ENCODE results near the gene ADRA2B. TPM values are rescaled to one million over a fixed set of nuclear protein-coding genes. Genes with fewer than 3 reads are reported as not detected.
"Not testable (repeated sequence)": the region's sequence is repeated elsewhere in the genome, so short reads cannot be mapped to it uniquely, and the experiment has no call there.

ADRA2B gene
- total RNA-seq, 1 donor from 2014 or later: 5.0 TPM

DNA sequence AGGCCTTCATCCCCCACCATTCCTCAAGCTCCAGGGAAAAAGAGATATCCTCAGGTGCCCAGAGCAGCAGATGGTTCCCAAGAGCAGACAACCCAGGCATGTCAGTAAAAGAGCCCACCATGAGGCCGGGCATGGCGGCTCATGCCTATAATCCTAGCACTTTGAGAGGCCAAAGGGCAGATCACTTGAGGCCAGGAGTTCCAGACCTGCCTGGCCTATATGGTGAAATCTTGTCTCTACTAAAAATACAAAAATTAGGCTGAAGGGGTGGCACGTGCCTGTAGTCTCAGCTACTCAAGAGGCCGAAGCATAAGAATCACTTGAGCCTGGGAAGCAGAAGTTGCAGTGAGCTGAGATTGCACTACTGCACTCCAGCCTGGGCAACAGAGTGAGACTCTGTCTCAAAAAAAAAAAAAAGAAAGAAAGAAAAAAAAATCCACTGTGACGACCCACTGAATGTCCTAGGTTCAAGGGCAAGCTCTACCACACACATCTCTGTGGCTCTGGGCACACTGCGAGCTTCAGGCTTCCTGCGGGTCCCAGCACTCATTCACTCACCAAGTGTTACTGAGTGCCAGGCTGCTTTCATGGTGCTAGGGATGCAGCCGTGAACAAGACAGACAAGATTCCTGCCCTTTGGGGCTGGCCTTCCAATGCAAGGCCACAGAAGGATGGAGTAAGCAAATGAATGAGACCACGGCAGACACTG lies 35.4 kb upstream of the ADRA2B start:
- peak; percentile 13 for DNase-seq
- intact Hi-C loops (cut with micrococcal nuclease): no loop called here
- ATAC-seq: no peak

DNA sequence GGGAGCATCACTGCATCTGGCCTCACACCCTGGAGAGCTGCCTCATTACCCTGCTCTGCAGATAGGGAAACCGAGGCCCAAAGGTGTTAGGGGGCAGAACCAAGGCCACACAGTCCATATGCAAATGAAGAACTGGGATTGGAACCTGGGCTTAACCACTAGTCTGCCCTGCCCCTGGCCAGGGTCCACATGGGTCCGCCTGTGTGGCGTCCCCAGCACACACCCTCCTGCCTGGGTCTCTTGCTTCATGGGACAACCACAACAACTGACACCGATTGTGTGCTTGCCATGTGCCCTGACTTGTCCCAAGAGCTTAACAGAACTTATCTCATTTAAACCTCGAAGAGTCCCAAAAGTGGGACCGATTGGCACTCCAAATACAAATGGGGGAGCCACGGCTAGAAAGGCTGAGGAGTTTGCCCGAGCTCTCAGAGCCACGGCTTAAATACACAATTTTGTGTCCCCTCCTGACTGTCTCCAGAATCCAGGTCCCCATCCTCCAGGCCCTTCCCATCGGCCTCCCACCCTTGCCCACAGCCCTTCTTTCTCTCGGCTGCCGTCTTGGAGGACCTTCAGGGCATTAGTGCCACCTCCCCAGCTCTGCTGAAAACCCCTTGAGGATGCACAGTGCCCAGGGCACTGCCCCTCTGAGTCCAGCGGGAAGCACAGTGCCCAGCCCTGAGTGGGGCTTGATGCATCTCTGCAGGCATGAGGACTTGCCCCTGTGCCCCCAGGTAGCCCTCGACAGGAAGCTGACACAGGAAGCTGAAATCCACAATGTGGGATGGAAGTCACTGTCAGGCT lies 34.6 kb upstream of the ADRA2B start:
- intact Hi-C loops (cut with micrococcal nuclease): no loop called here
- ATAC-seq: no peak
- peak; percentile 6 for DNase-seq

DNA sequence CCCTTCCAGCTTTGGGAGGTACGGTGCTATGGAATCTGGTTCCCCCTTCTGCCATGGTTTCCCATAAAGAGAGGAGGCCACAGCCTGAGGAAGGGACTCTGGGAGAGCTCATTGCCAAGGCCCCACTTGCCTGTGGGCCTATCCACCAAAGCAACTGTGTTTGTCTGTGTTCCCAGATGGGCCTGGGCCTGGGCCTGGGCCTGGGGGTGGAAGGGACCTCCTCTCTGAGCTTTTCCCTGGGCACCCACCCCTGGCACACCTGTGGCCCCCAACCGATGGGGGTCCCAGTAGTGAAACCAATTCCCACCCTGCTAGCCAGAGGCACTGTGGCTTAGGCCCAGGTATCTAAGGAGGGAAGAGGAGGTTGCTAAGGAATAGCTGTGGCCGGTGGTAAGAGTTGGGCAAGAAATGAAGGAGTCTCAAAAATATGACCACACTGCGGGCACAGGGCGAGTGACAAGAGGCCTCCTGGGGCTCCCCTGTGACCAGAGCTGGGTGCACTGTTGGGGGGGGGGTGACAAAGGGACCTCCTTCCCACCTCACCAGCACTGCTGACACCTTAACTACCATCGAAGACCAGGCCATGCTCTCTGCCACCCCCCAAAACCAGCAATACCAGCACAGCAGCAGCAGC lies 33.8 kb upstream of the ADRA2B start:
- DNase-seq (no peak), ATAC-seq (no peak)
- intact Hi-C loops (cut with micrococcal nuclease): no loop called here

DNA sequence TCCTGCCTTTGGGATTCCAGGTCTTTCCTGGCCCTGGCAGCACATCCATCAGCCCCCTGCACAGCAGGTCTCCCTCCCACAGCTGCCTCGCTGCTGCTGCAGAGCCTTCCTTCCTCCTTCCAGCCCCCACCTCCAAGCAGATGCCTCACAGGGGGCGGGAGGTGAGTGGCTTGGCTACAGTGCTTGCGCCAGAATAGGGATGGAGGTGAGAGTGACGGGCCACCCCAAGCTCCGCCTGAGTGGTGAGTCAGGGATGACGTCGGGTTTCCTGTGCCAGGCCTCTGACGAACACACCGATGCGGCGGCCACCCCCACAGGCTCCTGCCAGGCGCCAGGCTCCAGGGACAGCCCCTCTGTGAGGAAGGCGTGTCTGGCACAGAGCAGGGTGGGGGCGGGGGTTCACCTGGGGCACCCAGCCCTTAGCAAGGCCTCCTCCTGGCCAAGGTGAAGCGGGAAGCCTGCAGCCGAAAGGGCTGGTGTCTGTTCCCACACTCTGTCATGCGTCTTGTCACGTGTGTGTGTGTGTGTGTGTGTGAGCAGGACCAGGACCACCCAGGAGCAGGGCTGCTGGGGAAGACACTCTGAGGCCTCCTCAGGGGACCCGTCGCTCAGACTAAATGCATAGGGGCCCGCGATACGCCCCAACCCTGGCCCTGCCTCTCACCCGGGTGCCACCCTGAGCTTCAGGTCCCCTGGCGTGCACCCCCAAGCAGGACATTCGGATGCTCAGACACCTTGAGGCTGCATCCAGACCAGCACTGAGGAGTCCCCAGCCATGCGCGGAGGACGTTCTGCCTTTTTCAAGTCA lies 32.2 kb upstream of the ADRA2B start:
- intact Hi-C loops (cut with micrococcal nuclease): no loop called here
- peak; percentile 4 for ATAC-seq
- DNase-seq: peak; percentile 60

DNA sequence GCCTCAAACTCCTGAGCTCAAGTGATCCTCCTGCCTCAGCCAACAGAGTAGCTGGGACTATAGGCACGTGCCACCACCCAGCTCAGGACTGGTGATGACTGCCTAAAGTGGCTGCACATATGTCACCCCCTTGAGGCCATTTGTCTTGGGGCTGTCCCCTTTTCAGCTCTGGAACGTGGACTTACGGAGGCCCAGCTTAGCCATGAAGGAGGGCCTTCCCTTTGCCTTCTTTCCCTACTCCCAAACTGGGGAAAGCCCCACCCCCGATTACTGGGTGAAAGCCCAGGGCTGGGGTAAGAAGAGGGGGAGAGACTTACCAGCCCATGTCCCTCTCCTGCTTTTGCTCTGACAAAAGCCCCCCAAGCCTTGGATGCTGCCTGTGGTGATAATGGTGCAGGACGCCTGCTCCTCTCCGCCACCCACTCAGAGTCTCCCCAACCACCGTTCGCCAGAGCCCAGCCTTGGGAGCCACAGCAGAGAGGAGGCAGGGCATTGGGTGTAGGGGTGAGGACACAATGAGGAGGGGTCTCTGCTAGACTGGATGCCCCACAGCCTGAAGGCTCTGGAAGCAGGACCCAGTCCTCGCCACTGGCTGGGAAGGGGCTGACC lies 31.3 kb upstream of the ADRA2B start:
- DNase-seq: peak; percentile 17
- ATAC-seq: no peak
- intact Hi-C loops (cut with micrococcal nuclease): no loop called here

DNA sequence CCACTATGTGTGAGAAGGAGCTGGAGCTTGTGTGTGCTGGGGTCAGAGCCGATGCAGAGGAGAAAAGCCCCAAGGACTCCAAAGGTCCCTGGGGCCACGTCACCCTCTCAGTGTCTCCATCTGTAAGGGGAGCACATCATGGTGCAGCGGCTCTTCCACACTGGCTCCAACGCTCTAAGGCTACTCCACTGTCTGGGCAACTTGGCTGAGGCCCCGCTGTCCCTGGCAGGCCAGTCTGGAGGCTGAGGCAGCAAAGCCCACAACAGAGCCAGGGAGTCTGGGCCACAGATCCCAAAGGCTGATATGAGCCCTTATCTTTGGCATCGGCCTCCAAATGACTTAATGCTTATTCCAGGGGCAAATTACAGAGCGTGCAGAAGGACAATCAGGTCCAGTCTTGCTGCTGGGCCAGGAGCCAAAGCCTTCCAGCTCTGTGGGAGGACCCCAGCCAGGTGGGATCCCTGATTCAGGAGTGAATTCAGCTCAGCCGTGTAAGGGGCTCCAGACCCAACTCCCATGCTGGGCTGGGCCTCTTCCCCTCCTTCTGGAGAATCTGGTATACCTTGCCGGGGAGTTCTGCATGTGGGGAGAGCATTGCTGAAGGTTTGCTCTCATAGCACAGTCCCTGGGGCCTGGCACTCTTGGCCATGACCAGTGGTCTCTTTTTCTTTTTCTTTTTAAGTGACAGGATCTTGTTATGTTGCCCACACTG lies 30.7 kb upstream of the ADRA2B start:
- intact Hi-C loops (cut with micrococcal nuclease): no loop called here
- no peak for ATAC-seq
- peak; percentile 31 for DNase-seq

DNA sequence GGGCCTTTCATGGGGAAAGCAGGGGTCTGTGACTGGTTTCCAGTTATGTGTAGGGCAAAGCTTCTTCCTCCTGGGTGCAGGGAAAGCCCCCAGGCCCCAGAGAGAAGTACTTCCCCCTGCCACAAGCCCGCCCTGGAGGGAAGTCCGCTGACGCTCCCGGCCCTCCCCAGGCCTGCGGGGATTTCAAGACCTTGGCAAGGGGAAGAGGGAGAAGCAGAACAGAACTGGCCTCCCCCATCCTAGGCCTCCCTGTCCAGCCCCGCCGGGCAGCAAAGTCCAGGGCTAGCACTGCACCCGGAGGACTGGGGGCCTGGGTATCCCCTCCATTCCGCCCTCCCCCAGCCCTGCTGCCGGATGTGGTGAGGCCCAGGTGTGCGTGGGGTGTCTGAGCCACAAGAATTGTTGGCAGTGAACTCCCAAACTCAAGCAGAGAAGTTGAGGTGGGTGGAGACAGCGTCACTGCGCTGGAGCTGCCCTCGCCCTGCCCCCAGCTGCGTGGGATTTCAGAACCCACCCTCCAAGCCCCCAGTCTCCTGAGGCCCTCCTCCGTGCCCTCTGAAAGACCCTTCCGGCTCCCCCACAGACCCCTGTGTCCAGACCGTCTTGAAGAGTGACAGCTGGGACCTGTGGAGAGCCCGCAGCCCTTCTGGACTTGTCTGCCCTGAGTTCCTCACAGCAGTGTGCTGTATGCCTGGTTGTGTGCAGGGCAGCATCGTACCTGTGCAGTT lies 29.9 kb upstream of the ADRA2B start:
- intact Hi-C loops (cut with micrococcal nuclease): no loop called here
- DNase-seq (peak; percentile 68), ATAC-seq (peak; percentile 30)

DNA sequence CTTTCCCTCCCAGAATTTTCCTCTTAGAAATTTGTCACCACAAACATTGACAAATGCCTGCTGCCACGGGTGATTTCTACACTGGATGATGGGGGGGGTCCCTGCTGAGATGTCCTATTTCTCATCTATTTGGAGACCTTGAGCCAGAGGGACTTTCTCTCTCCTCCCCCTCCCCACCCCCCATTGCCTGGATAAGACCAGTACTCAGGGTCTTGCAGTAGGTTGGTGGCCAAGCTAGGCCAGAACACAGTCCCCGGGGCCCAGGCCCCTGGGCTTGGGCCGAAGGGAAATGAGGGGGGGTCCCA lies 29.4 kb upstream of the ADRA2B start:
- intact Hi-C loops (cut with micrococcal nuclease): no loop called here
- ATAC-seq: no peak
- no peak for DNase-seq

DNA sequence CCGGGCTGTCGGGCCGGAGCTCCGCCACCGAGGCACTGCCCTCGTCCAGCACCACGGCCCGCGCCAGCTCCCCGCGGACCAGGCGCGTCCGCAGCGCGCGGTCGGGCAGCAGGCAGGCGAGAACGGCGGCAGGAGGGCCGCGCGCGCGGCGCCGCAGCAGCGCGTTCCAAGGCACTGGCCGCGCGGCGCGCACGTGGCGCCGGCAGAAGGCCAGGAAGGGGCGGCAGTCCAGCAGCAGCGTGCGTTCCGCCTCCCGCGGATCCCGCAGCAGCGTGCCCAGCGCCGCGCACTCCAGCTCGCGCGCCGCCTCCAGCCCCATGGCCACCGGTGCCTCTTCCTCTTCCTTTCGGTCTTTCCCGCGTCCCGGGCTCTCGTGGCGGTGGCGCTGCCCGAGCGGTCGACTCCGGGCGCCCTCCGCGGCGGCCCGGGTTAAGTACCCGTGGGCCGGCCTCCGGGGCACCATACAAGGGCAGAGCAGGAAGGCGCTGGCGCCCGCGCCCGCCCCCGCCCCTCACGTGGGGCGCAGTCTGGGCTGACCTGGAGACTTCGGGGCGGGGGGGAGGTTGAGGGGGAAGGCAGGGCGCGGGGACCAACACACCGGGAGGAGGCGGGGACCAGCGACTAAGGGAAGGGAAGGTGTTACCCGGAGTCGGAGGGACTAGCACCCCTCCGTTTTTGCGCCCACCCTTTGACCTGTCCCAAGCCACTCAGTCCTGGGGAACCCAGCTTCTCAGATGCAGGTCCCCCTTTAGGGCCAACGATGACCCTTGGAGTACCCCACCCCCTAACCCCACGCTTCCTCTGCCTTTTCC lies 28.9 kb upstream of the ADRA2B start, which contains the start of gene DUSP2:
Gene DUSP2 (minus strand): TSS at position 405 of the 812 bp plus-strand sequence. CDS start 86 bp downstream, at position 319.
- intact Hi-C loops (cut with micrococcal nuclease): no loop called here
- DNase-seq: peak; percentile 86
- peak; percentile 92 for ATAC-seq

DNA sequence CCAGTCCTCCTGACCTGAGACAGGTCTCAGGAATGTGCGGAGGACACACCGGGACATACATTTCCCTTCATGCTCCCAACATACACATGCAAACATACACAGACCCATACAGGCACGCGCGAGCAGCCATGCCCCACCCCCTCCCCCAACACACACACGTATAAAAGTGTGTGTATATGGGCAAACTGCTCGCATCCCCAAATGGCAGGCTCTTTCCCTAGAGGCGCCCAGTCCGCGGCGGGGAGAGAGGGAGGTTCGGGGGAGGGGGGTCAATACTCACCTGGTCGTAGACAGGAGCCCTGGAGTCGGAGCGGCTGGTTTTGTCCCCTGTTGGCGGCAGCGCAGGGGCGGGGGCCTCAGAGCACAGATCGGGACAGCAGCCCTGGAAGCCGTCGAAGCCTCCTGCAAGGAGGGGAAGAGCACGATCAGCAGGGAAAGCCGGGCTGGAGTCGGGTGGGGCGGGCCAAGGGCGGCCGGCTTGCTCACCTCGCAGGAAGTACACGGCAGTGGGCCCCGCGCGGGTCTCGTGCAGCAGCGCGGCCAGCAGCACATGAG lies 28.2 kb upstream of the ADRA2B start:
- ATAC-seq (no peak), DNase-seq (no peak)
- intact Hi-C loops (cut with micrococcal nuclease): no loop called here

DNA sequence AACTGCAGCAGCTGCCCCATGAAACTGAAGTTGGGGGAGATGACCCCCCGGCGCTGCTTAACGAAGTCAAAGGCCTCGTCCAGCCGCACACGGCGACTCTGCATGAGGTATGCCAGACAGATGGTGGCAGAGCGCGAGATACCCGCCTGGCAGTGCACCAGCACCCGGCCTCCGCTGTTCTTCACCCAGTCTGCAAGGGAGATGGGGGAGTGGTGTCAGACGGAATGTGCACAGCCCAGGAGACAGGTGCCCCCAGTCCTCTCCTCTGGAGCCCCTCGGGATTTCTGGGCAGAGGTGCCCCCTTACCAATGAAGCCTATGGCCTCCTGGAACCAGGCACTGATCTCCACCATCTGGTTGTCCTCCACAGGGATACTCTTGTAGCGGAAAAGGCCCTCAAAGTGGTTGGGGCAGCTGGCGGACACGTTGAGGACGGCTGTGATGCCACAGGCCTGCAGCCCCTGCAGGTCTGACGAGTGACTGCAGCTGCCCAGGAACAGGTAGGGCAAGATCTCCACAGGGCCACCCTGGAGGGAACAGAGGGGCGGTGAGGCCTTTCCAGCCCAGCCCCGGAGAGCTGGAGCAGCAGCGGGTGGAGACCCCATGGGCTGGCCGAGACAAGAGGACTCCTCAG lies 27.6 kb upstream of the ADRA2B start:
- intact Hi-C loops (cut with micrococcal nuclease): no loop called here
- ATAC-seq: no peak
- DNase-seq: peak; percentile 26

DNA sequence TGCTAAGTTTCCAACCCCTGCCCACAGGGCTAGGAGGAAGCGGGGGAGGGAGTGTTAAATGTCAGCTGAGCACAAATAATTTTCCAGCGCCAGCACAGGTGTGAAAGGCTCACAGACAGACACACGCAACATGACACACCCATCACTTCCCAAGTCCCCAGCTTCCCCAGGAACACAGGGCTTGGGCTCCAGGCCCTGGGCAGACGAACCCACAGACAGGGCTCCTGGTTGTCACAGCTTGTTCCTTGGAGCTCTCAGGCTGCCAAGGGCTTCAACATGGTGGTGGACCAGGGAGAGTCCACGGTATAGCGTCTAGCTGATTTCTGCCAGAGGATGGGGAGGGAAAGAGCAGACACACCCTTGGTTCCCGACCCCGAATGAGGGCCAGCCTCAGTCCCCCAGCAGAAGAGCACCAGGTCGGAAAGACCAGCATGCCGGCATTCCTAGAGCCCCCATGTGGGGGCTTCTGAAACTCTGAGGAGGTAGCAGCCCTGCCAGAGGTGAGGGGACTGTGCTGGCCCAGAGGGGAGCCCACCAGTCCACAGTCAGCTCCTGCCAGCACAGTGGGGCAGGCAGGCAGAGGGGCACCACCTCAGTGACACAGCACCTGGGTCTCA lies 27.0 kb upstream of the ADRA2B start:
- intact Hi-C loops (cut with micrococcal nuclease): no loop called here
- DNase-seq (peak; percentile 11), ATAC-seq (no peak)

DNA sequence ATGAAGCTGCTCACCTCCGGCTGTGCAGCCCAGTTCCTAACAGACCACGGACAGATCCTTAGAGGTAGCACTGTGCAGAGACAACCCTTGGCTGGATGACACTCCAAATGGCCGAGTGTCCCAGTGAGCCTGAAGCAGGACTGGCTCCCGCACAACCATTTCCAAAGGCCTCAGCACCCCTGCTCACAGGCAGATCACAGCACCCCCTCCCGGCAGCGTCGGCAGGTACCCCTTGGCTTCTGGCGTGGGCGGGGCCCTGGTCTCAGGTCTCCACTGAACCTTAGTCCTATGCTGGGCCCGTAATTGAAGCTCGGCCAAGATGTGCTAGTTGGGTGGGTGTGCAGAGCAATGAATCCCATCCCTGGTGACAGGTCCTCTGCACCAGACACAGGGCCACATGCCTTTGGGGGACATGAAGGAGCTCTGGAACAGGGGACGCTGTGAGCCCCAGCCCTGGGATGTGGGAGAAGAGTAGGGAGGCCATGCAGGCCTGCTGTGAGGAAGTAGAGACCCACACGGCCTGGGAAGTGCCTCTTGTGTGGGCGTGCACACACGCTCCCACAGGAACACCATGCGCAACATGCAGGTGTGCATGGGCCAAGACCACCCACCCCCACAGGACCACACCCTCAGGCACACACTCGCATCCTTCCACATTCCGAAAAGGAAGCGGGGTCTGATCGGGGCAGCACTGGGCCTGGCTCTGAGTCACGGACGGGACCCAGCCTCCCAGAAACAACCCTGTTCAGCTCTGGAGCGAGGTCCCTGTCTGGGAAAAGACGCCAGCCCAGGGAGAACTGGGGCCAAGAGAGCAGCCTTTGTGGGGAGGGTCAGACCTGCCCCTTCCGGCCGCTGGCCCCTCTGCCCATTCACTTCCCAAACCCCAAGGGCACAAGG lies 26.1 kb upstream of the ADRA2B start:
- ATAC-seq: no peak
- intact Hi-C loops (cut with micrococcal nuclease): no loop called here
- DNase-seq: peak; percentile 20

DNA sequence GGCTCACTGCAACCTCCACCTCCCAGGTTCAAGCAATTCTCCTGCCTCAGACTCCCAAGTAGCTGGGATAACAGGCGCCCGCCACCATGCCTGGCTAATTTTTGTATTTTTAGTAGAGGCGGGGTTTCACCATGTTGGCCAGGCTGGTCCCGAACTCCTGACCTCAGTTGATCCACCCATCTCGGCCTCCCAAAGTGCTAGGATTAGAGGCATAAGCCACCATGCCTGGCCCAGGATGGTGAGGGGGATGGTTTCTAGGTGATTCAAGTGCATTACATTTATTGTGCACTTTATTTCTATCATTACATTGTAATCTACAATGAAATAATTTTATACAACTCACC lies 25.2 kb upstream of the ADRA2B start:
- peak; percentile 20 for DNase-seq
- intact Hi-C loops (cut with micrococcal nuclease); ATAC-seq: not testable (repeated sequence)

Data from left ventricle myocardium superior (tissue), 1 donor.